ENCODE measurements around the gene LIN7A. TPM values are rescaled to one million over a fixed set of nuclear protein-coding genes. Genes with fewer than 3 reads are reported as not detected.
A peak's percentile ranks its signal among the peaks of the same experiment; 100 is the strongest.

The LIN7A gene
- polyA plus RNA-seq (2013, experiment 1 of 2) = 14.4 TPM
- 13.8 TPM for polyA plus RNA-seq (2013, experiment 2 of 2)

- no peaks in the 10 kb centered on the region for H3K79me1 ChIP-seq (ENCODE audit: low read length)
- H2BK15ac ChIP-seq (replicated peaks; ENCODE audit: low read depth) = no peak within 1 kb of the TSS
- H2AK5ac ChIP-seq (ENCODE audit: low read length) = no peak within 1 kb of the TSS
- H3K4me1 ChIP-seq (ENCODE audit: control insufficient read depth, low read depth, low read length) = peaks cover 4% of the 10 kb centered on the region
- no peak within 1 kb of the TSS for H3K4ac ChIP-seq (ENCODE audit: low read depth, low read length)
- no peak within 1 kb of the TSS for H4K5ac ChIP-seq (ENCODE audit: low read length)
- no peak within 1 kb of the TSS for H4K8ac ChIP-seq (ENCODE audit: low read depth, low read length)
- WGBS (ENCODE audit: extremely low coverage, insufficient coverage, low lambda C conversion rate) = no CpG with 5 or more reads among the region's 47 CpGs
- H3K18ac ChIP-seq (ENCODE audit: low read length) = peak within 1 kb of the TSS; percentile 93
- H3K56ac ChIP-seq (ENCODE audit: low read length) = peak within 1 kb of the TSS; percentile 96
- H3K4me2 ChIP-seq (ENCODE audit: low read length) = peak within 1 kb of the TSS; percentile 82
- H2BK120ac ChIP-seq (ENCODE audit: low read depth, low read length) = peak within 1 kb of the TSS; percentile 8
- H3K36me3 ChIP-seq (ENCODE audit: control insufficient read depth, insufficient read depth, low read length) = no peaks in the 10 kb centered on the region
- H2BK5ac ChIP-seq (ENCODE audit: low read length) = peak within 1 kb of the TSS; percentile 73
- H3K23ac ChIP-seq (ENCODE audit: low read length) = peak within 1 kb of the TSS; percentile 85
- H3K27ac ChIP-seq (ENCODE audit: low read depth, low read length) = peak within 1 kb of the TSS; percentile 87
- peak within 1 kb of the TSS; percentile 79 for H3K4me3 ChIP-seq (ENCODE audit: low read length)
- no peaks in the 10 kb centered on the region for H3K27me3 ChIP-seq (ENCODE audit: insufficient read depth, low read length, poor library complexity)
- no peaks in the 10 kb centered on the region for H3K79me2 ChIP-seq (ENCODE audit: control insufficient read depth, insufficient read depth, low read length)
- DNase-seq = peak; percentile 87
- H3K9ac ChIP-seq (ENCODE audit: low read length) = peak within 1 kb of the TSS; percentile 87
These were observed at the start of gene LIN7A for GRCh38 chr12:80937391-80938238. Gene LIN7A (minus strand): TSS chr12:80937934. CDS start chr12:80937722, 212 bp downstream.

GRCh38 chr12:80986224-80986623 is 48.5 kb upstream of the LIN7A start:
- Histone ChIP-seq H4K8ac (ENCODE audit: low read depth, low read length) (no peak overlapping the region), H3K56ac (ENCODE audit: low read length) (no peak overlapping the region), H3K79me2 (ENCODE audit: control insufficient read depth, insufficient read depth, low read length) (no peaks in the 10 kb centered on the region), H3K4me2 (ENCODE audit: low read length) (no peak overlapping the region), H3K9ac (ENCODE audit: low read length) (no peak overlapping the region), H3K27me3 (ENCODE audit: insufficient read depth, low read length, poor library complexity) (no peaks in the 10 kb centered on the region), H3K27ac (ENCODE audit: low read depth, low read length) (no peak overlapping the region), H3K36me3 (ENCODE audit: control insufficient read depth, insufficient read depth, low read length) (no peaks in the 10 kb centered on the region), H2BK5ac (ENCODE audit: low read length) (no peak overlapping the region), H2AK5ac (ENCODE audit: low read length) (no peak overlapping the region), H3K4me1 (ENCODE audit: control insufficient read depth, low read depth, low read length) (no peaks in the 10 kb centered on the region), H2BK120ac (ENCODE audit: low read depth, low read length) (no peak overlapping the region), H2BK15ac (replicated peaks; ENCODE audit: low read depth) (no peak overlapping the region), H3K23ac (ENCODE audit: low read length) (no peak overlapping the region), H3K18ac (ENCODE audit: low read length) (no peak overlapping the region), H3K4ac (ENCODE audit: low read depth, low read length) (no peak overlapping the region), H3K4me3 (ENCODE audit: low read length) (no peak overlapping the region), H4K5ac (ENCODE audit: low read length) (no peak overlapping the region), H3K79me1 (ENCODE audit: low read length) (no peaks in the 10 kb centered on the region)
- WGBS (ENCODE audit: extremely low coverage, insufficient coverage, low lambda C conversion rate) = no CpG with 5 or more reads among the region's 1 CpG
- DNase-seq = no peak

- Histone ChIP-seq H3K23ac (ENCODE audit: low read length) (no peak overlapping the region), H3K27ac (ENCODE audit: low read depth, low read length) (no peak overlapping the region), H3K36me3 (ENCODE audit: control insufficient read depth, insufficient read depth, low read length) (no peaks in the 10 kb centered on the region), H3K79me1 (ENCODE audit: low read length) (no peaks in the 10 kb centered on the region), H2BK5ac (ENCODE audit: low read length) (no peak overlapping the region), H3K4me2 (ENCODE audit: low read length) (no peak overlapping the region), H3K27me3 (ENCODE audit: insufficient read depth, low read length, poor library complexity) (no peaks in the 10 kb centered on the region), H3K4me3 (ENCODE audit: low read length) (no peak overlapping the region), H4K5ac (ENCODE audit: low read length) (no peak overlapping the region), H3K56ac (ENCODE audit: low read length) (no peak overlapping the region), H4K8ac (ENCODE audit: low read depth, low read length) (no peak overlapping the region), H3K9ac (ENCODE audit: low read length) (no peak overlapping the region), H3K4ac (ENCODE audit: low read depth, low read length) (no peak overlapping the region), H3K18ac (ENCODE audit: low read length) (no peak overlapping the region), H2AK5ac (ENCODE audit: low read length) (no peak overlapping the region), H2BK120ac (ENCODE audit: low read depth, low read length) (no peak overlapping the region), H3K79me2 (ENCODE audit: control insufficient read depth, insufficient read depth, low read length) (no peaks in the 10 kb centered on the region), H3K4me1 (ENCODE audit: control insufficient read depth, low read depth, low read length) (no peaks in the 10 kb centered on the region), H2BK15ac (replicated peaks; ENCODE audit: low read depth) (no peak overlapping the region)
- WGBS (ENCODE audit: extremely low coverage, insufficient coverage, low lambda C conversion rate) = no CpG with 5 or more reads among the region's 6 CpGs
- no peak for DNase-seq
These were observed 42.1 kb upstream of the LIN7A start for GRCh38 chr12:80979816-80980215.

- no peak overlapping the region for H3K4ac ChIP-seq (ENCODE audit: low read depth, low read length)
- H3K27ac ChIP-seq (ENCODE audit: low read depth, low read length) = no peak overlapping the region
- H2BK120ac ChIP-seq (ENCODE audit: low read depth, low read length) = no peak overlapping the region
- no peaks in the 10 kb centered on the region for H3K79me1 ChIP-seq (ENCODE audit: low read length)
- H4K8ac ChIP-seq (ENCODE audit: low read depth, low read length) = no peak overlapping the region
- WGBS (ENCODE audit: extremely low coverage, insufficient coverage, low lambda C conversion rate) = no CpG with 5 or more reads among the region's 3 CpGs
- no peaks in the 10 kb centered on the region for H3K36me3 ChIP-seq (ENCODE audit: control insufficient read depth, insufficient read depth, low read length)
- no peaks in the 10 kb centered on the region for H3K4me1 ChIP-seq (ENCODE audit: control insufficient read depth, low read depth, low read length)
- no peak overlapping the region for H3K4me3 ChIP-seq (ENCODE audit: low read length)
- H2AK5ac ChIP-seq (ENCODE audit: low read length) = no peak overlapping the region
- no peak overlapping the region for H2BK15ac ChIP-seq (replicated peaks; ENCODE audit: low read depth)
- H3K23ac ChIP-seq (ENCODE audit: low read length) = no peak overlapping the region
- H2BK5ac ChIP-seq (ENCODE audit: low read length) = no peak overlapping the region
- no peak overlapping the region for H4K5ac ChIP-seq (ENCODE audit: low read length)
- no peak overlapping the region for H3K9ac ChIP-seq (ENCODE audit: low read length)
- H3K56ac ChIP-seq (ENCODE audit: low read length) = no peak overlapping the region
- H3K4me2 ChIP-seq (ENCODE audit: low read length) = no peak overlapping the region
- H3K18ac ChIP-seq (ENCODE audit: low read length) = no peak overlapping the region
- H3K79me2 ChIP-seq (ENCODE audit: control insufficient read depth, insufficient read depth, low read length) = no peaks in the 10 kb centered on the region
- DNase-seq = no peak
- H3K27me3 ChIP-seq (ENCODE audit: insufficient read depth, low read length, poor library complexity) = no peaks in the 10 kb centered on the region
These were observed 41.5 kb upstream of the LIN7A start for GRCh38 chr12:80979251-80979650.

- Histone ChIP-seq H3K9ac (ENCODE audit: low read length) (no peak overlapping the region), H3K79me2 (ENCODE audit: control insufficient read depth, insufficient read depth, low read length) (no peaks in the 10 kb centered on the region), H2AK5ac (ENCODE audit: low read length) (no peak overlapping the region), H3K23ac (ENCODE audit: low read length) (no peak overlapping the region), H3K27ac (ENCODE audit: low read depth, low read length) (no peak overlapping the region), H2BK15ac (replicated peaks; ENCODE audit: low read depth) (no peak overlapping the region), H2BK120ac (ENCODE audit: low read depth, low read length) (no peak overlapping the region), H3K4me1 (ENCODE audit: control insufficient read depth, low read depth, low read length) (no peaks in the 10 kb centered on the region), H3K27me3 (ENCODE audit: insufficient read depth, low read length, poor library complexity) (no peaks in the 10 kb centered on the region), H3K79me1 (ENCODE audit: low read length) (no peaks in the 10 kb centered on the region), H3K36me3 (ENCODE audit: control insufficient read depth, insufficient read depth, low read length) (no peaks in the 10 kb centered on the region), H3K4ac (ENCODE audit: low read depth, low read length) (no peak overlapping the region), H2BK5ac (ENCODE audit: low read length) (no peak overlapping the region), H4K8ac (ENCODE audit: low read depth, low read length) (no peak overlapping the region), H4K5ac (ENCODE audit: low read length) (no peak overlapping the region), H3K4me3 (ENCODE audit: low read length) (no peak overlapping the region), H3K56ac (ENCODE audit: low read length) (no peak overlapping the region), H3K4me2 (ENCODE audit: low read length) (no peak overlapping the region), H3K18ac (ENCODE audit: low read length) (no peak overlapping the region)
- DNase-seq = no peak
- WGBS (ENCODE audit: extremely low coverage, insufficient coverage, low lambda C conversion rate) = no CpG with 5 or more reads among the region's 6 CpGs
These were observed 39.6 kb upstream of the LIN7A start for GRCh38 chr12:80977346-80977745.

- Histone ChIP-seq H3K79me1 (ENCODE audit: low read length) (no peaks in the 10 kb centered on the region), H3K36me3 (ENCODE audit: control insufficient read depth, insufficient read depth, low read length) (no peaks in the 10 kb centered on the region), H3K23ac (ENCODE audit: low read length) (no peak overlapping the region), H3K18ac (ENCODE audit: low read length) (no peak overlapping the region), H3K27me3 (ENCODE audit: insufficient read depth, low read length, poor library complexity) (no peaks in the 10 kb centered on the region), H2BK120ac (ENCODE audit: low read depth, low read length) (no peak overlapping the region), H2AK5ac (ENCODE audit: low read length) (no peak overlapping the region), H3K56ac (ENCODE audit: low read length) (no peak overlapping the region), H3K4me1 (ENCODE audit: control insufficient read depth, low read depth, low read length) (no peaks in the 10 kb centered on the region), H3K79me2 (ENCODE audit: control insufficient read depth, insufficient read depth, low read length) (no peaks in the 10 kb centered on the region), H3K4ac (ENCODE audit: low read depth, low read length) (no peak overlapping the region), H4K5ac (ENCODE audit: low read length) (no peak overlapping the region), H2BK15ac (replicated peaks; ENCODE audit: low read depth) (no peak overlapping the region), H3K4me3 (ENCODE audit: low read length) (no peak overlapping the region), H3K4me2 (ENCODE audit: low read length) (no peak overlapping the region), H2BK5ac (ENCODE audit: low read length) (no peak overlapping the region), H3K9ac (ENCODE audit: low read length) (no peak overlapping the region), H3K27ac (ENCODE audit: low read depth, low read length) (no peak overlapping the region), H4K8ac (ENCODE audit: low read depth, low read length) (no peak overlapping the region)
- no peak for DNase-seq
These were observed 30.6 kb upstream of the LIN7A start for GRCh38 chr12:80968326-80968725.

Measured in mesendoderm (in vitro differentiated cells).